Activated T-cell treated with anti-CD3 and anti-CD28 coated beads for 48 hours (primary cell): ENCODE results near the gene LONP1.

ENCODE experiments used
- DNase-seq: peaks from one replicate; pipeline ENCODE4 v3.0.0-alpha.2; 2020; ENCODE audit warnings: low read depth

The LONP1 gene

GRCh38 chr19:5679289-5680083 is 40.5 kb downstream of the LONP1 start:
- no peak for DNase-seq

- DNase-seq = no peak
Observed at GRCh38 chr19:5678071-5678718, 41.8 kb downstream of the LONP1 start.

DNA sequence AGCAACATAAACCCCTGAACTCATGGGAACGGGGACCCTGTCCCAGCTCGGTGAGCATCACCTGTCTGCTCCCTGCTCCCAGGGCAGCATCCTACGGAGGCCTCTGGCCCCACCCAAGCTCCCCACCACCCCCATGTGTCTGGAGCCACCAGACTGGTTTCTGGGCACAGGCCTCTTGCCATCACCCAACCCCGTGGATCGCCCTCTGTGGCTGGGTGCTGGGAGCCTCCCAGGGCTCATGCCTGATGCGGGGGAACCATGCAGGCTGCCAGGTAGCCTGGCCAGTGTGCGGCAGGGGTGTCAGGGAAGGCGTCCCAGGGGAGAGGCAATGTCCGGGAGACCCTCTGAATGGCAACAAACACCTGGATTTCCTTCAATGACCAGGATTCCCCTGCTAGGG is 42.4 kb downstream of the LONP1 start:
- DNase-seq = no peak

DNA sequence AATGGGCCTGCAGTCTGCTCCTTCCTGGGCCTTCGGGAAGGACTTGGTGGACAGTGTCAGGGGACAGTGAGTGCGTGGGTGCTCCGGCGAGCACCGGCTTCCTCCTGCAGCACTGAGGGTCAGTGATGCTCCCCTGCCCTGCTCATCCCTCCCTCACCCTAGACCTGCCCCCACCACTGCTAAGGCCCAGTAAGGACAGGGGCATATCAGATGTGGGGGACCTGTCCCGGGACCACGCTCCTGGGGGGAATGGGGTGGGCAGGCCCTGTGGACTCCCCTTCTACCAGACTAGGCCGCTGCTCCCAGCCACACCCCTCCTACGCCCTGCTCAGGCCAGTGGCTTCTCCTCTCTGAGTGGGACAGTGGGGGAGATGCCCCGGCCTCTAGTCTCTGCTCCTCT is 42.8 kb downstream of the LONP1 start:
- no peak for DNase-seq

- DNase-seq = no peak
Observed at GRCh38 chr19:5676772-5677105, 43.2 kb downstream of the LONP1 start.

DNA sequence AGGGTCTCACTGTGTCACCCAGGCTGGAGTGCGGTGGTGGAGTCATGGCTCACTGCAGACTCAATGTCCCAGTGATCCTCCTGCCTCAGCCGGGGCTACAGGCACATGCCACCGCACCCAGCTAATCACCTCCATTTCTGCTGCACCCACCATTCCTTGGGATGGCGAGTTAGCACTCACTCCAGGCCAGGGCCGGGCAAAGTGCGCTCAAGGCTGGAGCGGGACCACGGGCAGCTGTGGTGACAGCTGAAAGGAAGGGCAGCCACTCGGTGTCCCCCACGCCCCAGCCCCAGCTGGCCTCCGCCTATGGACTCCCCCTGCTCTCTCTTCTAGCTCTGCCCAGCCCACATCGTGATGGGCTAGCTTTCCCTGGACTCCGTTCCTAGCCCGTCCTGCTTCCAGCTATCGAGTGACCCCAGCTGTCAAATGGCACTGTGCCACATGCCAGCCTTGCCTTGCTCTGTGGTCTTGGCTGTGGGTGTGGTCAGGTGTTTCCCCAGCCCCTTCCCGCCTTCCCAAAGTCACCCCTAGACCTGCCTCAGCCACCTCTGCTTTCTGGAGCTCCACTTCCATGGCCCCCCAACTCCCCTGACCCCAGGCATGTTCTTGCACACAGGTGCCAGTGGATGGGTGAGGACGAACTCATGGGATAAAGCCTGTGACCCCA is 43.7 kb downstream of the LONP1 start:
- no peak for DNase-seq

DNA sequence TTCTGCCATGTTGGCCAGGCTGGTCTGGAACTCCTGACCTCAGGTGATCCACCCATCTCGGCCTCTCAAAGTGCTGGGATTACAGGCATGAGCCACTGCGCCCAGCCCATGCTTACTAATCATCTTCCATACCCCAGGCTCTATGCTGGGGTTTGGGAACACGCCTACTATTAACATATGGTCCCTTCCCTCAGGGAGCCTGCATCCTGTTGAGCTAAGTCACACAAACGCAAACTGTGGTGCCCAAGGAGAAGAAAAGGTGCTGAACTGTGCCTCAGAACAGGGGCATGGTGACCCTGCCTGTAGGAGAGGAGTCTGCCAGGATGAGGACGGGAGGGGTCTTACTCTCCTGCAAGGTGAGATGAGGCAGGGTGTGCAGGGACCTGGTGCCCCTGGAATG is 45.2 kb downstream of the LONP1 start:
- DNase-seq = no peak

DNA sequence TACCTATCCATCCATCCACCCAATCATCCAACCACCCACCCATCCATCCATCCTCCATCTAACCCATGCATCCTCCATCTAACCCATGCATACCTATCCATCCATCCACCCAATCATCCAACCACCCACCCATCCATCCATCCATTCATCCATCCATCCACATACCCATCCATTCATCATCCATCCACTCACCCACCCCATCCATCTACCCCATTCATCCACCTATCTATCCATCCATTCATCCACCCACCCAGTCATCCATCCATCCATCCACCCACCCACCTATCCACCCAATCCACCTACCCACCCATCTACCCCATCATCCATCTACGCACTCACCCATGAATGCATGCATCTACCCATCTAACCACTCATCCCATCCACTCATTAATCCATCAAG is 46.2 kb downstream of the LONP1 start:
- no peak for DNase-seq

DNA sequence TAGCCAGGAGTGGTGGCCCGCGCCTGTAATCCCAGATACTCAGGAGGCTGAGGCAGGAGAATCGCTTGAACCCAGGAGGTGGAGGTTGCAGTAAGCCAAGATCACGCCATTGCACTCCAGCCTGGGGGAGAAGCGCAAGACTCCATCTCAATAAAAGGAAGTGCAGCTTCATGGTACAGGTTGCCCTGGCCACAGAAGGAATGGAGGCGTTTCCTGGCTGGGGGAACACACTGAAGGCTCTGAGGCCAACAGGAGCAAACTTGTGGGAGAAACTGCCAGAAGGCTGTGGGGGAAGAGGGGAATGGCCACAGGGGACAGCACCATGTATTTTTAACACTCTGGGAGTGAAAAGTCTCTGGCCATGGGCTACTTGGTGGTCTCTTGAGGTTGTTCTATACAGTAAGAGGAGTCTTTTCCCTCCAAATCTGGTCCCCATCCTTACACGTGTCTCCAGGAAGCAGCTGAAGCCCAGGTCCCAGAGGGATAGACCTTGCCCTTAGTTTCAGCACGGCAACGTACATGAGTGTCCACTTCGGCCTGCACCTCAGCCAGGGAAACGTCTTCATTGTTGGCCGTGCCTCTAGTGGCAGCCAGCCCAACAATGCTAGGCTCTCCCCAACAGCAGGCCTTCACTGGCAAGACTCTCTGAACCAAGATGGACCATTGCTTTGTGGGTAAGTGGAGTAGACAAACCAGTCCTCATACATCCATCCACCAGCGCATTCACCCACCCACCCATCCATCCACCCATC is 47.1 kb downstream of the LONP1 start:
- DNase-seq = no peak

- no peak for DNase-seq
Observed at GRCh38 chr19:5671600-5671999, 48.3 kb downstream of the LONP1 start.

DNA sequence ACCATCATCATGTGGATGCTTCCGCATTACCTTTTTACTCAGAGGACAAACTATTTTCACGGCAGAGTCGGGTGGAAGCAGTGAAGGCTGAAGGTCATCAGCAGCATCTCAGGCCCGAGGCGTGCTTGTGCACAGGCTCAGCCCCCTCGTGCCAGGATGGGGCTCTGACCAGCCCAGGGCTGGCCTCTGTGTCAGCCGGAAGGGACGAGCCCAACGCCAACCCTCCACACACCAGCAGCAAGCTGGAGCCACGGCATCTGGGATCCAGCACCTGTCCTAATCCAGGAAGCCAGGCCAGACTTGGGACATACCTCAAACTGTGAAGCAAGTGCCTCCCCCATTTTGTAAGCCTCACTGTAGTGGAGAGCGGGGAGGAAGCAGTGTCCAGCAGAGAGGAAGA is 50.7 kb downstream of the LONP1 start:
- no peak for DNase-seq

GRCh38 chr19:5667751-5668271 is 52.1 kb downstream of the LONP1 start:
- no peak for DNase-seq

- no peak for DNase-seq
Observed at GRCh38 chr19:5666921-5667610, 52.9 kb downstream of the LONP1 start.

DNA sequence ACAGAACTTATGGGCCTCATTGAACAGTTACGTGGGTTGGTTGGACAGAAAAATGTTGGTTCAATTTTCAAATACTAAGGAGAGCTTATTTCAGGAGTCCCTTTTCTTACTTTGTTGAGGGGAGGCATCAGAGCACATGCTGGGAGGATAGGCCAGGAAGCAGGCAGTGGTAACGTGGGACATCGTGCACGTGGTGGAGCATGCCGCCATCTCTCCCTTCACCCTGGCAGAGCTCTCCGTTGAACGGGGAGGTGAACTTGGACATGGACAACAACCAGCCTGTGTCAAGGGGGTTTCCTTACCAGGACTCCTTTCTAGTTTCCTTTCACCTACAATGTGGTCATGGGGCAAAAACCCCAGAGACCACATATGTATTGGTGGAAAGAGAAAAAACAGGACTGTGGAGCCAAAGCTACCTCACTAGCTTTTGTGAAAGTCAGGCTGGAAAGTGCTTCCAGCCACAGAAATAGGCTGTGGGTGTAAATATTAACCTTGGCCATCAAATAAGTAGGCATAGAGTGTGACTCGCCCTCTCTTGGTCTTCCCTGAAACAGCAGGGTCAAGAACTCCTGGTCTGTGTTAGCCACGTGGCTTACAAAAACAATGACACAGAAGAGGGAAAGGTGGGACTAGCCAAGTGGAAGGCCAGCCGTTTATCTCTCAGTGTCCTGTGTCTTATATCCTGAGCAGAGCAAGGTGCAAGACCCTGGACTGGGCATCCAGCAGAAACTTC is 54.0 kb downstream of the LONP1 start:
- no peak for DNase-seq

DNA sequence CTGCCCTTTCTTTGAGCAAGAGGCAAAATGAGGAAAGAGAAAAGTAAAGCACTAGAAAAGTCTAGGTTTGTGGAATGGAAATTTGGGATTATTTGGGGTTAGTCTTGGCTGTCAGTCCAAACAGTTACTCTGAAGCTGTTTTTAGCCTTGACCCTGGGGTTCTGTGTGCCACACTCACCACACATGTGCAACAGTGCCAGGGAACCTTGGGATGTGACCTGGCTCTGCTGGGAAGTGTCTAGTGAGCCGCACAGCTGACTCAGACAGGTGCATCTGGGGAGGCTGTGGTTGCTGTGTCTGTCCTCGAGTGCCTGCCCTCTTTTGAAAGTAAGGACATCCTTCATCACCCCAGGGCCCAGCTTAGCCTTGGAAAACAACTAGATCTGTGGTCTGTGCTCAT is 55.4 kb downstream of the LONP1 start:
- no peak for DNase-seq

GRCh38 chr19:5663904-5664303 is 56.0 kb downstream of the LONP1 start:
- DNase-seq = no peak

- no peak for DNase-seq
Observed at GRCh38 chr19:5661483-5661882, 58.5 kb downstream of the LONP1 start.

DNA sequence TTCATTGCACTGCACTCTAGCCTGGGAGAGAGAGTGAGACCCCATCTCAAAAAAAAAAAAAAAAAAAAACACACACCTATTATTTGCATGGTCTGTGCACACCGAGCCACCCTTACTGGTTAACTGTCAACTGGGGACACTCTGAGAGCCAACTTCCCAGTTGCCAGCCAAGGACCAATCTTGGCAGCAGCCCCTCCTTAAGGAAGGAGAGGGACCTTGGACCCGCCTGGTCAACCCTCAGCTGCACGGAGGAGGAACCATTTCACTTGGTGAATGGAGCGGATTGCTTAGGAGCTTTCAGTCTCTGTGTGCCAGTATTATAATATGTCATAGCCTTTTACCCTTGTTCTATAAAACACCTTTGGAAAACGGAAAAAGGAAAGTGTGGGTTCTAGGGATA is 64.5 kb downstream of the LONP1 start:
- no peak for DNase-seq

DNA sequence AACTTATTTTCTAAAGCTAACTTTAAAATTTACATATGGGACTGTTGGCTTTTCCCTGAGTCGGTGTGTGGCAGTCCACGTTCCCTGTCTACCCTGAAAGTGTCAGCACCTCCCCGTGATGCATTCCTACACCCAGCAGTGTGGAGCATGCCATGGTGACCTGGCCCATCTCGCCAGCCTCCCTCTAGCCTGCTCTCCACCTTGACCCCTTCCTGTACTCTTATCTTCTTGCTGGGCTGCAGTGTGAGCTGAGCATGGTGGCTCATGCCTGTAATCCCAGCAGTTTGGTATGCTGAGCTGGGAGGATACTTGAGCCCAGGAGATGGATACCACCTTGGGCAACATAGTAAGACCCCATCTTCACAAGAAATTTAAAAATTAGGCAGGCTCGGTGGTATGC is 65.0 kb downstream of the LONP1 start:
- DNase-seq = no peak

DNA sequence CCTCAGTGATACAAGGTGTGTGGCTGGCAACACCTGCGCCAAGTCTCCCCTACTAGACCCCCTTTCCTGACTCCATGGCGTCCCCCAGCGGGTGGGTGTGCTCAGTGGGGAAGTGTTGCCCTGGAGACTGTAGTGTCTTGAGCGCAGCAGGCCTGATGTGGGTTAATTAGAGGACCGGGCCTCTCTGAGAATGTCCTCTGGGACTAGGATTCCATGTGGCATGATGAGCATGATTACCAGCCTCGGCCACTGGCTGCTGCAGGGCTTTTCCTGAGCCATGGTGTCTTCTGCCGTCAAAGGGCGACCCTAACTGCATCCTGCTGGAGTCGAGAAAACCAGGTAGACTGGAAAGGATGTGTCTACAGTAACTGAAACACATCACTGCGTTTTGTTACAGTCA is 67.7 kb downstream of the LONP1 start:
- DNase-seq = no peak

DNA sequence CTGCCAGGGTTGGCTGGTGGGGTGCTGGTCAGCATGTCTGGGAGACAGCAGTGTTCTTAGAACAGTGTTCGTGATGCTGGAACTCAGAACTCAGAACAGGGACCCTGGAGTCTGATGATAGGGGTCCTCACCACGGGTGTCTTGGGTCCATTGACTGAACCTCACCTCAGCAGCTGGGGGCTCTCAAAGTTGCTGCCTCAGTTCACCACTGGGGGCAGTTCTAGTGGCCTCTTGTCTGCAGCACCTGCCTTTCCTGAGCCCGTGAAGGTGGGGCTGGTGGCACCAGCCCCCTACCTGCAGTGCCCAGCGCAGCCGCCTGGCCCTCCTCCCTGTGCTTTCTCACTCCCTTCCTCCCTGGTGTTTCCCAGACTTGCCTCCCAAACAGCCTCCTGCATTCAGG is 68.6 kb downstream of the LONP1 start:
- no peak for DNase-seq
